Upper lobe of left lung (tissue), 6 donors: Measurements from ENCODE around the gene SMIM8. TPM values are rescaled to one million over a fixed set of nuclear protein-coding genes. Genes with fewer than 3 reads are reported as not detected.

Source experiments
- ATAC-seq, 2 donors: fragments of 200-7000 bp; cut with Tn5 transposase; one replicate each; pipeline ENCODE4 v1.9.1; 2022; ENCODE audit warnings: mild to moderate bottlenecking in 2 of 2, moderate library complexity in 2 of 2; ENCODE audit not compliant: low FRiP score in 2 of 2
- DNase-seq, 2 donors: peaks; one replicate each; pipeline ENCODE4 v3.0.0-alpha.2; 2019 to 2020
- H3K27ac ChIP-seq, 4 donors: fragments of 200-600 bp; sonication (generic); one replicate each; pipeline ENCODE4 v1.5.1; 2016 to 2019
- H3K27me3 ChIP-seq, 4 donors: fragments of 200-600 bp; sonication (generic); one replicate each; pipeline ENCODE4 v1.5.1; 2017 to 2019
- H3K36me3 ChIP-seq, 4 donors: fragments of 200-600 bp; sonication (generic); one replicate each; pipeline ENCODE4 v1.5.1; 2016 to 2019
- H3K4me1 ChIP-seq, 4 donors: fragments of 200-600 bp; sonication (generic); one replicate each; pipeline ENCODE4 v1.5.1; 2018 to 2019
- H3K4me3 ChIP-seq, 4 donors: fragments of 200-600 bp; sonication (generic); one replicate each; pipeline ENCODE4 v1.5.1; 2017 to 2019; ENCODE audit warnings: mild to moderate bottlenecking in 2 of 4, moderate library complexity in 1 of 4
- H3K9me3 ChIP-seq, 4 donors: fragments of 200-600 bp; sonication (generic); one replicate each; pipeline ENCODE4 v1.5.1; 2018 to 2019
- EP300 ChIP-seq, 4 donors: sonication (generic); formaldehyde crosslinking; IDR thresholded peaks; one replicate each; pipeline ENCODE4 v1.5.1; 2017; ENCODE audit warnings: antibody characterized with exemption in 4 of 4, control low read depth in 2 of 4
- POLR2A ChIP-seq, 4 donors: fragments of 450-650 bp; IDR thresholded peaks; one replicate each; pipeline ENCODE4 v1.5.1; 2016 to 2017; ENCODE audit warnings: antibody characterized with exemption in 4 of 4, mild to moderate bottlenecking in 2 of 4
- POLR2AphosphoS5 ChIP-seq, 2 donors: sonication (generic); formaldehyde crosslinking; IDR thresholded peaks; one replicate each; pipeline ENCODE4 v1.5.1; 2017; ENCODE audit warnings: antibody characterized with exemption in 2 of 2
- WGBS, 2 donors: methylation state at CpG; one replicate each; pipeline ENCODE4 v1.1.5; 2017 to 2018; 5-methylcytosine and 5-hydroxymethylcytosine counted together
- total RNA-seq, 6 donors: library from RNA; depleted of rRNA in 4 of 6; stranded (reverse); fragments of >200 nt in 4 of 6; gene quantifications; one replicate each; pipeline versions ENCODE4 v1.1.0 to v1.2.1, GENCODE V29; 2016 to 2021
- TF ChIP-seq, protein P1 (sequence below), 6 experiments: fragments of 450-650 bp in 4 of 6; fragments of 200-600 bp in 2 of 6; sonication (generic) in 2 of 6; IDR thresholded peaks; one replicate each; pipeline ENCODE4 v1.5.1; 2016 to 2019; ENCODE audit warnings: antibody characterized with exemption in 6 of 6
- donor health status: DM: no; HTN: no; CAD: no; lungs with moderate emphysema.
- donor health status: DM: no; HTN: yes; CAD: no; lungs with severe emphysema.

SMIM8 gene
- total RNA-seq, 6 donors from 2014 or later, result 4.6 to 19.3 (median 9.3) TPM

DNA sequence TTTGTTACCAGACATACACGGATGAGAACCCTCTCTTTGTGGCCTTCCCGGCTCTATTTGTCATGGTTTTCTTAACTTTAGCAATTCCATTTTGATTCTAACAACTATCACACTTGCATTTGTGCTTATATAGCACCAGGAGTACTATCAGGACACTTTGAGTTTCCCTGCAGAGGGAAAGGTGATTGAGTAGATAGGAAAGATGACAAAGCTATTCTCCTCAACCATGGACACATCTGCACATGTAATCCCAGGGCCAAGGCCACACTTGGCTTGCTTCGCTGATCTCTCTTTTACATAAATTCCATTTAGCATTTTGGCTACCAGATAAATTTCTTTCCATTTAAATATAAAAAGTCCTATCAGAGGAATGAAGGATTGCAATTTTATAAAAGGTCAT, 62.1 kb downstream of the SMIM8 start:
- Histone ChIP-seq H3K27ac (no peak overlapping the region), H3K27me3 (no peaks in the 10 kb centered on the region), H3K4me3 (no peak overlapping the region), H3K4me1 (no peaks in the 10 kb centered on the region), H3K36me3 (no peaks in the 10 kb centered on the region), H3K9me3 (no peaks in the 10 kb centered on the region)
- WGBS, 2 donors, result 87 to 92% methylated on average over 3 of the region's 3 CpGs
- DNase-seq (no peak), ATAC-seq (no peak)
- TF ChIP-seq, protein P1, sequence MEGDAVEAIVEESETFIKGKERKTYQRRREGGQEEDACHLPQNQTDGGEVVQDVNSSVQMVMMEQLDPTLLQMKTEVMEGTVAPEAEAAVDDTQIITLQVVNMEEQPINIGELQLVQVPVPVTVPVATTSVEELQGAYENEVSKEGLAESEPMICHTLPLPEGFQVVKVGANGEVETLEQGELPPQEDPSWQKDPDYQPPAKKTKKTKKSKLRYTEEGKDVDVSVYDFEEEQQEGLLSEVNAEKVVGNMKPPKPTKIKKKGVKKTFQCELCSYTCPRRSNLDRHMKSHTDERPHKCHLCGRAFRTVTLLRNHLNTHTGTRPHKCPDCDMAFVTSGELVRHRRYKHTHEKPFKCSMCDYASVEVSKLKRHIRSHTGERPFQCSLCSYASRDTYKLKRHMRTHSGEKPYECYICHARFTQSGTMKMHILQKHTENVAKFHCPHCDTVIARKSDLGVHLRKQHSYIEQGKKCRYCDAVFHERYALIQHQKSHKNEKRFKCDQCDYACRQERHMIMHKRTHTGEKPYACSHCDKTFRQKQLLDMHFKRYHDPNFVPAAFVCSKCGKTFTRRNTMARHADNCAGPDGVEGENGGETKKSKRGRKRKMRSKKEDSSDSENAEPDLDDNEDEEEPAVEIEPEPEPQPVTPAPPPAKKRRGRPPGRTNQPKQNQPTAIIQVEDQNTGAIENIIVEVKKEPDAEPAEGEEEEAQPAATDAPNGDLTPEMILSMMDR (IDR thresholded peaks at IDR 0.05), result no peak
- no peak for TF ChIP-seq EP300 (IDR thresholded peaks at IDR 0.05)
- TF ChIP-seq POLR2A (IDR thresholded peaks at IDR 0.05), result no peak
- no peak for TF ChIP-seq POLR2AphosphoS5 (IDR thresholded peaks at IDR 0.05)

DNA sequence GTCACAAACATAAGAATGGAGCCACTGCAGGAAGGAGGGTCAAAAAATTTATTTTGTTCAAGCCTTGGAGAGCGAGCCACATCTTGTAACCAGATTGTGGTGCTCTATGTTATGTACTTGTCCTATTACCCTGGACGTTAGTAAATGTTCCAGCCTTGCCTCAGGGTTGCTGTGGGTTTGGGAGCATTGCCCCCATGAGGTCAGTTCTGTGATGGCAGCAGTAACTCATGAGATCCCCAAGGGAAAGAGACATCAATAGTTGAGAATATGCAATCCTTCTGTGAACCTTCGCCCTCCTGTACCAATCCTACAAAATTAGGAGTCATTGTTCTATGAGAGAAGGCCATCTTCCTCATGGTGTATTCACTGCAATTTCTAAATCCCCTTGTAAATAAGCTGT, 68.9 kb downstream of the SMIM8 start:
- Histone ChIP-seq H3K36me3 (no peaks in the 10 kb centered on the region), H3K4me1 (no peaks in the 10 kb centered on the region), H3K9me3 (no peaks in the 10 kb centered on the region), H3K4me3 (no peak overlapping the region), H3K27me3 (no peaks in the 10 kb centered on the region), H3K27ac (no peak overlapping the region)
- ATAC-seq (no peak), DNase-seq (no peak)
- WGBS, 2 donors, result 60 to 67% methylated on average over 3 of the region's 3 CpGs
- TF ChIP-seq EP300 (IDR thresholded peaks at IDR 0.05) (no peak), POLR2A (IDR thresholded peaks at IDR 0.05) (no peak)
- TF ChIP-seq, protein P1 (IDR thresholded peaks at IDR 0.05), result peak in 2 of 6 experiments; percentile 15 to 17

Other genes with a start within 250 kb of the SMIM8 start
- not detected for gene CGA, start 227.5 kb upstream of the SMIM8 start, total RNA-seq
- gene ZNF292, start 167.0 kb upstream of the SMIM8 start, total RNA-seq, result 10 to 100 TPM; 19.9 to 60.8 (median 32.0) TPM
- gene GJB7, start 6.7 kb downstream of the SMIM8 start, total RNA-seq, result under 1 TPM in 4 of 6 donors, not detected in 2; 0.30 to 0.49 (median 0.45) TPM
- 1 to 10 TPM; 1.6 to 7.3 (median 2.1) TPM for gene C6orf163, start 22.2 kb downstream of the SMIM8 start, total RNA-seq
- gene CFAP206, start 85.4 kb downstream of the SMIM8 start, total RNA-seq, result 10 to 100 TPM in 1 of 6 donors, 1 to 10 TPM in 3, under 1 TPM in 1, not detected in 1; 0.17 to 14.3 (median 2.4) TPM
- gene SLC35A1, start 150.4 kb downstream of the SMIM8 start, total RNA-seq, result 10 to 100 TPM; 14.7 to 39.1 (median 29.9) TPM